Progenitor cell of endocrine pancreas (in vitro differentiated cells): ENCODE results near the gene ARSK. TPM values are rescaled to one million over a fixed set of nuclear protein-coding genes. Genes with fewer than 3 reads are reported as not detected.

Experiments used
- DNase-seq: peaks from one replicate; pipeline ENCODE4 v3.0.0; 2021; ENCODE audit warnings: low spot score; ENCODE audit not compliant: unreplicated experiment
- H3K27ac Mint-ChIP-seq: 2 replicates; pipeline ENCODE4 v1.8.0; 2021; ENCODE audit warnings: mild to moderate bottlenecking, moderate library complexity, mixed read lengths
- H3K27me3 Mint-ChIP-seq: 2 replicates; pipeline ENCODE4 v1.8.0; 2021; ENCODE audit warnings: mixed read lengths
- H3K36me3 Mint-ChIP-seq: 2 replicates; pipeline ENCODE4 v1.8.0; 2022; ENCODE audit warnings: mixed read lengths; ENCODE audit not compliant: insufficient read depth
- H3K4me1 Mint-ChIP-seq: 2 replicates; pipeline ENCODE4 v1.8.0; 2021; ENCODE audit warnings: low read depth, mixed read lengths
- H3K4me3 Mint-ChIP-seq: 2 replicates; pipeline ENCODE4 v1.8.0; 2021; ENCODE audit warnings: low read depth, mild to moderate bottlenecking, moderate library complexity, mixed read lengths
- H3K9me3 Mint-ChIP-seq: 2 replicates; pipeline ENCODE4 v1.8.0; 2021; ENCODE audit warnings: low read depth, mixed read lengths
- CTCF ChIP-seq: fragments of 200-600 bp; sonication (generic); IDR thresholded peaks from one replicate; pipeline ENCODE4 v1.5.0; 2021; ENCODE audit warnings: antibody characterized with exemption, mild to moderate bottlenecking; ENCODE audit not compliant: unreplicated experiment
- total RNA-seq: library from RNA; stranded (reverse); gene quantifications from 2 replicates; pipeline ENCODE4 v1.2.1, GENCODE V29; 2021

The ARSK gene
- total RNA-seq, 1 donor from 2014 or later: 11.2 TPM

GRCh38 chr5:95649842-95650620, 95.1 kb downstream of the ARSK start:
- DNase-seq: no peak
- H3K4me3 Mint-ChIP-seq: no peak overlapping the region
- peaks cover 9% of the 10 kb centered on the region for H3K4me1 Mint-ChIP-seq
- no peak overlapping the region for H3K27ac Mint-ChIP-seq
- H3K9me3 Mint-ChIP-seq: no peaks in the 10 kb centered on the region
- TF ChIP-seq CTCF: no peak
- H3K27me3 Mint-ChIP-seq: no peaks in the 10 kb centered on the region
- no peaks in the 10 kb centered on the region for H3K36me3 Mint-ChIP-seq

- no peak overlapping the region for H3K27ac Mint-ChIP-seq
- no peaks in the 10 kb centered on the region for H3K36me3 Mint-ChIP-seq
- no peak overlapping the region for H3K4me3 Mint-ChIP-seq
- H3K4me1 Mint-ChIP-seq: peaks cover 8% of the 10 kb centered on the region
- no peak for DNase-seq
- no peaks in the 10 kb centered on the region for H3K27me3 Mint-ChIP-seq
- H3K9me3 Mint-ChIP-seq: no peaks in the 10 kb centered on the region
- no peak for TF ChIP-seq CTCF
Measured at GRCh38 chr5:95652849-95653248, 97.9 kb downstream of the ARSK start.

- no peak overlapping the region for H3K4me3 Mint-ChIP-seq
- TF ChIP-seq CTCF: no peak
- peaks cover 8% of the 10 kb centered on the region for H3K4me1 Mint-ChIP-seq
- H3K27ac Mint-ChIP-seq: no peak overlapping the region
- no peaks in the 10 kb centered on the region for H3K9me3 Mint-ChIP-seq
- DNase-seq: no peak
- no peaks in the 10 kb centered on the region for H3K36me3 Mint-ChIP-seq
- H3K27me3 Mint-ChIP-seq: no peaks in the 10 kb centered on the region
Measured at GRCh38 chr5:95654196-95654595, 99.3 kb downstream of the ARSK start.

Other genes starting within 250 kb of the ARSK start
- gene FAM81B, start 163.7 kb upstream of the ARSK start, total RNA-seq: 0.42 TPM in 1 of 2 replicates, not detected in the other
- gene SKIC3, start 124 bp upstream of the ARSK start, total RNA-seq: 84.2 and 86.1 TPM in 2 replicates
- not detected in 2 replicates for gene GPR150, start 65.0 kb downstream of the ARSK start, total RNA-seq
- 2.9 and 4.2 TPM in 2 replicates for gene RFESD, start 91.7 kb downstream of the ARSK start, total RNA-seq
- 0.82 TPM in 1 of 2 replicates, not detected in the other for gene SPATA9, start 127.9 kb downstream of the ARSK start, total RNA-seq
- 55.9 and 61.9 TPM in 2 replicates for gene RHOBTB3, start 176.2 kb downstream of the ARSK start, total RNA-seq